HG03575 (cell line): ENCODE data around the gene FIG4.
"Not testable (repeated sequence)": the region's sequence is repeated elsewhere in the genome, so short reads cannot be mapped to it uniquely, and the experiment has no call there.

Source experiments
- ATAC-seq: cut with Tn5 transposase; IDR thresholded peaks from one replicate; pipeline ENCODE4 v1.9.1; 2021; ENCODE audit not compliant: unreplicated experiment, insufficient number of reproducible peaks, low FRiP score; ENCODE audit errors: extremely low read depth

The FIG4 gene

GRCh38 chr6:109826551-109826950 lies 135.5 kb downstream of the FIG4 start:
- ATAC-seq, result no peak

- not testable (repeated sequence) for ATAC-seq
These were observed 140.3 kb downstream of the FIG4 start for GRCh38 chr6:109831352-109831751.

- no peak for ATAC-seq
These were observed 143.0 kb downstream of the FIG4 start for GRCh38 chr6:109834131-109834530.

DNA sequence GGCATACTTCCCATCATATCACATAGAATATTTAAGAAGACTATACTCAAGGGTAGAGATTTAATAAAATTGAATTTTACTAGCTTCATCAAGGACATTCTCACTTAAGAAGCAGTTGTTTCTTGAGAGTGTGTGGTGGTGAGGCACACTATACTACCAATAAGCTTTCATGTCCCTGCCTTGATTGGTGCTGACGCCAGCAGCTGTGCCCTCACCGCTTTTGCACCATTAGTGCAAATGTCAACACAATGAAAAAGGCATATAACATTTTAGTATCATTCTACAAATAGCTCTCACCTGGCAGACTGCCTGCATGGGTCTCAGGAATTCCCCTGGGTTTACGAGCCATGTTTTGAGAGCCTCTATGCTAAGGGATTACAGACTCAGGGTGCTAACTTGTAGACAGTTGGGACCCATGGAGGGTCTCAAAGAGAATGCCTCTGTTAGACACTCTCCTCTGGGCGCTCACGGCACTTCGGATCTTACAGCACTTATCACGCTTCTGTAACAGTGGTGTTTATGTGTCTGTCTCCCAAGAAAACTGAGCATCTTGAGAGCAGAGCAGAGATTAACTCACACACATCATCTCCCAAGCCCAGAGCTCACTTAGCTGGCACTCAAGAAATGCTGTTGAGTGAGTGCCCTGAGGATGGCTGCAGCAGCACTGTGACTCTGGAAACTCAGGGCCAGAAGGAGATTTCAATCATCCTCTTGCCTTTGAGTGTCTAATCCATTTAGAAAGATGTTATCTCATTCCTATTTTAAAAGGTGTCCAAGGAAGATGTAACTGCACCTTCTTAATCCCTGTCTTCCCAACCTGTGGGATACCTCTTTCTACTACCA lies 143.7 kb downstream of the FIG4 start:
- ATAC-seq, result no peak

- ATAC-seq, result no peak
These were observed 148.9 kb downstream of the FIG4 start for GRCh38 chr6:109840034-109840433.

DNA sequence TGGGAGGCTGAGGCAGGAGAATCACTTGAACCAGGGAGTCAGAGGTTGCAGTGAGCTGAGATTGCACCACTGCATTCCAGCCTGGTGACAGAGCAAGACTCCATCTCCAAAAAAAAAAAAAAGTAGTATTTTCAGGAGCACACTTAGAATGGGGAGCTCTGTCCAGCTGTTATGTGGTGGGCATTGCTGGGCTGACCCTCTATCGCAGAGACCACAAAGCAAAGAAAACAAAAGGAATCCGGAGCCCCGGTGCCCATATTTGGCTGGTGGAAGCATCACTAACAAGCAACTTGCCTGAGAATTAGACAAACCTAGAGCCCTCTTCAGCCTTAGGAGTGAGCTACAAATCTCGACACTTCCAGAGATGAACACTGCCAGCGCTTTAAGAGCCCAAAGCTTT lies 149.7 kb downstream of the FIG4 start:
- ATAC-seq, result no peak

GRCh38 chr6:109841869-109842268 lies 150.8 kb downstream of the FIG4 start:
- no peak for ATAC-seq

- ATAC-seq, result no peak
These were observed 161.6 kb downstream of the FIG4 start for GRCh38 chr6:109852713-109853112.

DNA sequence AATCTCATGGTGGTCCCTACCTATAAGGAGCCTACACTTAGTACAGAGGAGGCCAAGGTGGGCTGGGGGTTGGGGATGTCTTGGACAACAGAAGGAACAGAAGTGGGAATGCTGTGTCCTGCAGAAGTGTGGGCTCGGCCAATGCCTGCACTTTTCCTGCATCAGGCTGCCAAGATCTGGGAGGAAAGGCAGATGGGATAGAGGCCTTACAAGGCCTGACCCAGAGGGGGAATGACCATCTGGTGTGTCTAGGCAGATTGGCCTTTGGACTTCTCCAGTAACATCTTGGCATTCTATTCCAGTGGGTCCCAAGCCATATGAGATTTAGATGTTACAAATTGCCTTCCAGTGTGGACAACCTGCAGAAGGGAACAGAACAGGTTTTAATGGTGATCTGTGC lies 162.3 kb downstream of the FIG4 start:
- no peak for ATAC-seq

DNA sequence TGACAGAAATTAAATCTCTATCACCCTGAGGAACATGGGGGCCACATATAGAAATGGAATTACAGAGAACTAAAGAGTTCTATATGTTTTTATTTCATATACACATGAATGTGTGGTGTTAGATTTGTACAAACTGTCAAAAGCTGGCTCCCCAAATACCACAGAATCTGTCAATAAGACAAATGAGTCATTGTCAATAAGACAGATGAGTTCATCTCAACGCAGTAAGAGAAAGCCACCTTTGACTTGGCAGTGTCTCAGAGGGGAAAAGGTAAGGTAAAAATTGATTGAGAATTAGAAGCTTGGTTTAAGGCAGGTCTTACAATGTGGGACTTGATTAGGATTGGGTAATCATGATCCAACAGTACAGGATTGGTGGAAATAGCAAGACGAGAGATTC lies 162.9 kb downstream of the FIG4 start:
- ATAC-seq, result no peak

- no peak for ATAC-seq
These were observed 163.6 kb downstream of the FIG4 start for GRCh38 chr6:109854541-109855308.

- ATAC-seq, result not testable (repeated sequence)
These were observed 164.5 kb downstream of the FIG4 start for GRCh38 chr6:109855476-109856040.

GRCh38 chr6:109861946-109862345 lies 170.8 kb downstream of the FIG4 start:
- ATAC-seq, result no peak

GRCh38 chr6:109864050-109864449 lies 173.0 kb downstream of the FIG4 start:
- no peak for ATAC-seq

- no peak for ATAC-seq
These were observed 174.9 kb downstream of the FIG4 start for GRCh38 chr6:109865968-109866367.

GRCh38 chr6:109867009-109867969 lies 176.2 kb downstream of the FIG4 start:
- ATAC-seq, result no peak

DNA sequence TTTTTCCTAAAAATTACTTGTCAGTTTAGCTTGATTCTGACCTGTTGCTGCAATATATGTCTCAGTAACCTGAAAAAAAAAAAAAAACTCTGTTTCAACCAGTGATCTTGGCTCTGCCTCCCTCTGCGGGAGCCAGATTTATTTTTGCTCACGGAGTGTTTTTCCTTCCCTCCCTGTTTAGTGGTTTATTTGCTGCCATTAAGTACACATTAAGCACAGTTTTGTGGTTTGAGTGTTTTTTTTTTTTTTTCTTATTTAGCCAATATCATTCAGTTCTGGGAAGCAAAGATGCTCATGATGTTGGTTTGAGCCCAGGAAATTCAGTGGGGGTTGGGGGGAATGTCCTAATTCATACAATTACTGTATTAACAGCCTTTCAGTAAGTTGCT lies 176.9 kb downstream of the FIG4 start:
- no peak for ATAC-seq

GRCh38 chr6:109869398-109870088 lies 178.4 kb downstream of the FIG4 start:
- not testable (repeated sequence) for ATAC-seq
